H1 (cell line): ENCODE measurements around the gene TATDN2. TPM values are rescaled to one million over a fixed set of nuclear protein-coding genes. Genes with fewer than 3 reads are reported as not detected.
A peak's percentile ranks its signal among the peaks of the same experiment; 100 is the strongest.

Experiments used
- CTCF ChIA-PET: fragments of 300-600 bp; sonication (Branson Sonifier 250); formaldehyde crosslinking; loops from one replicate; lab custom pipeline; 2021; ENCODE audit not compliant: partially characterized antibody; lab: Charles Lee
- POLR2A ChIA-PET: fragments of 300-600 bp; sonication (Branson Sonifier 250); formaldehyde crosslinking; loops from one replicate; lab custom pipeline; 2021; ENCODE audit warnings: inconsistent platforms; ENCODE audit not compliant: partially characterized antibody; lab: Charles Lee
- DNase-seq, 2 experiments: peaks; one replicate each; pipeline versions ENCODE4 v3.0.0 to v3.0.0-alpha.2; 2010 to 2022; ENCODE audit warnings: low spot score in 2 of 2, low read depth in 1 of 2, mixed read lengths in 1 of 2
- FAIRE-seq: peaks from 2 replicates; lab custom pipeline; 2011; peaks lifted over from hg19 to GRCh38; lab: Jason Lieb, UNC
- H2AFZ ChIP-seq: 2 replicates; pipeline ENCODE4 v1.8.1; 2012; ENCODE audit warnings: low read length, inconsistent platforms
- H2AK5ac ChIP-seq: 2 replicates; pipeline ENCODE4 v1.6.1; 2013; ENCODE audit warnings: low read depth, low read length
- H2BK120ac ChIP-seq: replicated peaks from 2 replicates; pipeline ENCODE3; 2013; ENCODE audit warnings: low read depth, low read length, inconsistent platforms
- H2BK12ac ChIP-seq: 2 replicates; pipeline ENCODE4 v1.6.1; 2013; ENCODE audit warnings: low read depth, low read length
- H2BK15ac ChIP-seq: 2 replicates; pipeline ENCODE4 v1.6.1; 2013; ENCODE audit warnings: low read length
- H2BK20ac ChIP-seq: 2 replicates; pipeline ENCODE4 v1.6.1; 2013; ENCODE audit warnings: low read length
- H2BK5ac ChIP-seq: 2 replicates; pipeline ENCODE4 v1.6.1; 2013; ENCODE audit warnings: low read depth, low read length
- H3K14ac ChIP-seq: 2 replicates; pipeline ENCODE4 v1.6.1; 2013; ENCODE audit warnings: inconsistent platforms; ENCODE audit not compliant: insufficient read length
- H3K18ac ChIP-seq: 2 replicates; pipeline ENCODE4 v1.6.1; 2013; ENCODE audit warnings: low read length; ENCODE audit errors: extremely low read depth
- H3K23ac ChIP-seq: 2 replicates; pipeline ENCODE4 v1.6.1; 2013; ENCODE audit warnings: inconsistent platforms; ENCODE audit not compliant: insufficient read length
- H3K23me2 ChIP-seq: 2 replicates; pipeline ENCODE4 v1.6.1; 2013; ENCODE audit warnings: low read depth, low read length
- H3K27ac ChIP-seq: 2 replicates; pipeline ENCODE4 v1.6.1; 2011; ENCODE audit warnings: low read depth, low read length, inconsistent platforms
- H3K27me3 ChIP-seq, 4 experiments: replicated peaks in 1 of 4; 1 replicate in 1 of 4; 2 replicates in 3 of 4; pipeline versions ENCODE4 v1.6.1 to v1.8.1; 2011 to 2013; ENCODE audit warnings: low read length in 3 of 4, mild to moderate bottlenecking in 3 of 4, inconsistent platforms in 2 of 4, mixed read lengths in 2 of 4, moderate library complexity in 1 of 4; ENCODE audit not compliant: control insufficient read depth in 3 of 4, insufficient read depth in 3 of 4; ENCODE audit errors: extremely low read depth in 1 of 4
- H3K36me3 ChIP-seq, 4 experiments: 2 replicates each; pipeline versions ENCODE4 v1.6.1 to v1.8.1; 2011 to 2013; ENCODE audit warnings: mild to moderate bottlenecking in 4 of 4, low read length in 3 of 4, moderate library complexity in 2 of 4, control low read depth in 1 of 4, inconsistent platforms in 1 of 4; ENCODE audit not compliant: insufficient read depth in 4 of 4, control insufficient read depth in 2 of 4
- H3K4ac ChIP-seq: replicated peaks from 2 replicates; pipeline ENCODE3; 2013; ENCODE audit warnings: low read length, low read depth, mixed read lengths, inconsistent platforms; ENCODE audit not compliant: insufficient read length
- H3K4me1 ChIP-seq, 4 experiments: replicated peaks in 1 of 4; 1 replicate in 1 of 4; 2 replicates in 3 of 4; pipeline versions ENCODE4 v1.6.1 to v1.8.1; 2011 to 2013; ENCODE audit warnings: low read length in 3 of 4, inconsistent platforms in 2 of 4, mixed read lengths in 1 of 4; ENCODE audit not compliant: insufficient read depth in 4 of 4, control insufficient read depth in 3 of 4
- H3K4me2 ChIP-seq, 2 experiments: 2 replicates each; pipeline versions ENCODE4 v1.6.1 to v1.8.1; 2011 to 2013; ENCODE audit warnings: low read depth in 2 of 2, low read length in 2 of 2, control low read depth in 1 of 2, inconsistent platforms in 1 of 2, mild to moderate bottlenecking in 1 of 2; ENCODE audit not compliant: insufficient read depth in 1 of 2
- H3K4me3 ChIP-seq, 4 experiments: fragments of 200-600, 300-600 bp in 1 of 4; sonication (generic), shearing (Covaris generic), sonication (Bioruptor Twin) in 1 of 4; 2 replicates each; pipeline versions ENCODE4 v1.5.1 to v1.8.1; 2011 to 2016; ENCODE audit warnings: low read length in 4 of 4, low read depth in 3 of 4, control low read depth in 2 of 4, inconsistent platforms in 2 of 4, mild to moderate bottlenecking in 2 of 4, mixed read lengths in 1 of 4, moderate library complexity in 1 of 4; ENCODE audit not compliant: insufficient read depth in 2 of 4; ENCODE audit errors: extremely low read depth in 1 of 4
- H3K56ac ChIP-seq: replicated peaks from 2 replicates; pipeline ENCODE3; 2013; ENCODE audit warnings: low read depth, mild to moderate bottlenecking, mixed read lengths, low read length, inconsistent platforms; ENCODE audit not compliant: insufficient read length
- H3K79me1 ChIP-seq: 2 replicates; pipeline ENCODE4 v1.6.1; 2013; ENCODE audit warnings: low read depth, low read length, control low read depth
- H3K79me2 ChIP-seq, 2 experiments: 2 replicates each; pipeline versions ENCODE4 v1.6.1 to v1.8.1; 2012 to 2013; ENCODE audit warnings: low read length in 2 of 2, mild to moderate bottlenecking in 2 of 2, inconsistent platforms in 1 of 2; ENCODE audit not compliant: insufficient read depth in 2 of 2, control insufficient read depth in 1 of 2
- H3K9ac ChIP-seq, 4 experiments: replicated peaks in 1 of 4; 1 replicate in 1 of 4; 2 replicates in 3 of 4; pipeline versions ENCODE4 v1.6.1 to v1.8.1; 2011 to 2013; ENCODE audit warnings: low read depth in 3 of 4, low read length in 3 of 4, control low read depth in 2 of 4, mild to moderate bottlenecking in 2 of 4, moderate library complexity in 2 of 4, inconsistent platforms in 1 of 4; ENCODE audit errors: extremely low read depth in 1 of 4
- H3K9me3 ChIP-seq, 2 experiments: 2 replicates each; pipeline versions ENCODE4 v1.6.1 to v1.8.1; 2012 to 2013; ENCODE audit warnings: mild to moderate bottlenecking in 2 of 2, moderate library complexity in 2 of 2, control low read depth in 1 of 2, inconsistent platforms in 1 of 2, low read depth in 1 of 2, low read length in 1 of 2, mixed read lengths in 1 of 2; ENCODE audit not compliant: insufficient read depth in 2 of 2
- H4K20me1 ChIP-seq, 2 experiments: replicated peaks in 1 of 2; 2 replicates each; pipeline versions ENCODE3 to v1.8.1; 2011 to 2013; ENCODE audit warnings: inconsistent platforms in 2 of 2, low read length in 2 of 2, mild to moderate bottlenecking in 1 of 2; ENCODE audit not compliant: insufficient read depth in 2 of 2, control insufficient read depth in 1 of 2
- H4K5ac ChIP-seq: 2 replicates; pipeline ENCODE4 v1.6.1; 2013; ENCODE audit warnings: low read length, low read depth, mixed read lengths, inconsistent platforms; ENCODE audit not compliant: insufficient read length
- H4K8ac ChIP-seq: 2 replicates; pipeline ENCODE4 v1.8.0; 2013; ENCODE audit warnings: mild to moderate bottlenecking, moderate library complexity, low read length, inconsistent platforms; ENCODE audit not compliant: insufficient read depth; ENCODE audit errors: extremely low read depth
- H4K91ac ChIP-seq: replicated peaks from 2 replicates; pipeline ENCODE3; 2013; ENCODE audit warnings: low read length, mixed read lengths, inconsistent platforms; ENCODE audit not compliant: insufficient read length
- EP300 ChIP-seq, 2 experiments: IDR thresholded peaks; 1 replicate in 1 of 2; 2 replicates in 1 of 2; pipeline ENCODE4 v1.6.1; 2011 to 2012; ENCODE audit warnings: low read depth in 2 of 2, low read length in 2 of 2, mild to moderate bottlenecking in 2 of 2, borderline replicate concordance in 1 of 2, inconsistent platforms in 1 of 2, moderate library complexity in 1 of 2
- POLR2A ChIP-seq, 2 experiments: IDR thresholded peaks; 1 replicate in 1 of 2; 2 replicates in 1 of 2; pipeline ENCODE4 v1.6.1; 2011; ENCODE audit warnings: low read depth in 2 of 2, low read length in 2 of 2, mild to moderate bottlenecking in 2 of 2; ENCODE audit errors: control extremely low read depth in 1 of 2
- WGBS, 2 experiments: shearing (Covaris generic) in 1 of 2; methylation state at CpG; one replicate each; pipeline versions ENCODE4 v1.1.6 to v1.1.7; 2013 to 2015; ENCODE audit warnings: low lambda C conversion rate in 2 of 2, mixed read lengths in 2 of 2, inconsistent platforms in 1 of 2, low coverage in 1 of 2, missing lambda C conversion rate in 1 of 2; ENCODE audit not compliant: insufficient replicate concordance in 2 of 2, insufficient coverage in 1 of 2, insufficient read length in 1 of 2; ENCODE audit errors: extremely low coverage in 1 of 2, missing lambda C conversion rate in 1 of 2; 5-methylcytosine and 5-hydroxymethylcytosine counted together
- polyA plus RNA-seq, 7 experiments: library from polyadenylated mRNA; depleted of rRNA in 3 of 7; stranded (reverse) in 5 of 7; unstranded in 2 of 7; fragments of >200 nt in 5 of 7; fragments of 200-250 nt in 2 of 7; gene quantifications; 1 replicate in 5 of 7; 2 replicates in 1 of 7; 4 replicates in 1 of 7; pipeline versions ENCODE4 v1.2.1 to v1.2.3, GENCODE V29; 2011 to 2013; ENCODE audit warnings: missing spikeins in 2 of 7, mixed read lengths in 2 of 7
- total RNA-seq: library from RNA; stranded (reverse); fragmentation: NEBNext Ultra II Directional; extraction: Animal tissue kit (Norgen Biotek cat#: 25700); gene quantifications from 2 replicates; pipeline ENCODE4 v1.2.1, GENCODE V29; 2021

TATDN2 gene
- total and polyA plus RNA-seq, 2 of the 8 experiments (the other 6 are each of a cell fraction or from before 2014, with no cell fraction given): 12.1 to 34.8 TPM

DNA sequence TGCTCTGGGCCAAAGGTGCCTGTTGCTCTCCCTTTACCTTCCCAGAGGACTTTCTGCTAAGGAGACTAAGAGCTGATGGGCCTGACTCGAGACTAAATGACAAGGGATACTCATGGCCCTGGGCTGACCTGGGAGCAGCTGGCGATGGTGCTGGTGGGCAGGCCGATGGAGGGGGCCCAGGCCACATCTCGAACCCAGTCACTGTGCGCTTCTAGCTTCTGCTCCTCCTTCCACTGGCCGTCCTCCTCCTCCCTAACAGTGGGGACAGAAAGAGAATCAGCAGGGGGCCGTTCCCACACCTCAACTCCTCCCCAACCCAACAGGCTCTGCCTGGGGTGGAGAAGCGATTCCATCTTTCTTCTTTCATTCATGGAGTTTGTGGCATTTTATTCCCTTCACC is 56.6 kb downstream of the TATDN2 start:
- H3K4ac ChIP-seq: no peak overlapping the region
- H2BK20ac ChIP-seq: no peak overlapping the region
- no peak overlapping the region for H3K56ac ChIP-seq
- no peak overlapping the region for H3K9ac ChIP-seq
- 88% methylated on average over 5 of the region's 8 CpGs; no CpG with 5 or more reads in 1 of the 2 experiments for WGBS, 2 experiments
- TF ChIP-seq EP300 (IDR thresholded peaks at IDR 0.05; ENCODE audit: borderline replicate concordance in 1 of 2, low read depth in 2 of 2, low read length in 2 of 2) (no peak), POLR2A (IDR thresholded peaks at IDR 0.05; ENCODE audit: control extremely low read depth in 1 of 2, low read depth in 2 of 2, low read length in 2 of 2) (0 out of 3 replicates have a peak, but pooled peaks of 1 of the 2 experiments have one; percentile 14)
- ChIA-PET POLR2A (interaction anchor here (0.8 to 1.9 kb wide), 7 partner anchors 9 to 111 kb away, joined by 3 to 7 read pairs (median 6); partner anchors contain the start of genes GHRL and SEC13), CTCF (interaction anchor here (1.0 to 1.5 kb wide), 4 partner anchors 18 to 41 kb away, joined by 3 to 8 read pairs (median 4); no protein-coding TSS in a partner anchor)
- H3K27me3 ChIP-seq: no peaks in the 10 kb centered on the region
- no peak overlapping the region for H3K27ac ChIP-seq
- no peak overlapping the region for H2BK12ac ChIP-seq
- H3K79me1 ChIP-seq: no peaks in the 10 kb centered on the region; the same call in 1 of the 2 replicates
- H2AFZ ChIP-seq: no peak overlapping the region
- H2BK120ac ChIP-seq: no peak overlapping the region
- no peak overlapping the region; the same call in 1 of the 2 replicates for H4K8ac ChIP-seq
- no peaks in the 10 kb centered on the region for H3K4me1 ChIP-seq
- no peak overlapping the region for H3K4me3 ChIP-seq
- H4K20me1 ChIP-seq: peaks cover 5 to 7% of the 10 kb centered on the region in 2 experiments
- no peak overlapping the region for H2AK5ac ChIP-seq
- H4K5ac ChIP-seq: no peak overlapping the region
- DNase-seq: no peak
- no peak overlapping the region for H3K23ac ChIP-seq
- FAIRE-seq: no peak
- H4K91ac ChIP-seq: no peak overlapping the region
- H3K14ac ChIP-seq: no peak overlapping the region
- H3K18ac ChIP-seq: no peak overlapping the region
- H2BK15ac ChIP-seq: no peak overlapping the region
- H3K36me3 ChIP-seq: peaks cover 16 to 67% (median 49%) of the 10 kb centered on the region in 4 experiments
- H3K23me2 ChIP-seq: no peaks in the 10 kb centered on the region
- no peak overlapping the region for H3K4me2 ChIP-seq
- no peaks in the 10 kb centered on the region for H3K79me2 ChIP-seq
- H2BK5ac ChIP-seq: no peak overlapping the region
- no peaks in the 10 kb centered on the region for H3K9me3 ChIP-seq
